ENCODE measurements around the gene LNX2.

DNA sequence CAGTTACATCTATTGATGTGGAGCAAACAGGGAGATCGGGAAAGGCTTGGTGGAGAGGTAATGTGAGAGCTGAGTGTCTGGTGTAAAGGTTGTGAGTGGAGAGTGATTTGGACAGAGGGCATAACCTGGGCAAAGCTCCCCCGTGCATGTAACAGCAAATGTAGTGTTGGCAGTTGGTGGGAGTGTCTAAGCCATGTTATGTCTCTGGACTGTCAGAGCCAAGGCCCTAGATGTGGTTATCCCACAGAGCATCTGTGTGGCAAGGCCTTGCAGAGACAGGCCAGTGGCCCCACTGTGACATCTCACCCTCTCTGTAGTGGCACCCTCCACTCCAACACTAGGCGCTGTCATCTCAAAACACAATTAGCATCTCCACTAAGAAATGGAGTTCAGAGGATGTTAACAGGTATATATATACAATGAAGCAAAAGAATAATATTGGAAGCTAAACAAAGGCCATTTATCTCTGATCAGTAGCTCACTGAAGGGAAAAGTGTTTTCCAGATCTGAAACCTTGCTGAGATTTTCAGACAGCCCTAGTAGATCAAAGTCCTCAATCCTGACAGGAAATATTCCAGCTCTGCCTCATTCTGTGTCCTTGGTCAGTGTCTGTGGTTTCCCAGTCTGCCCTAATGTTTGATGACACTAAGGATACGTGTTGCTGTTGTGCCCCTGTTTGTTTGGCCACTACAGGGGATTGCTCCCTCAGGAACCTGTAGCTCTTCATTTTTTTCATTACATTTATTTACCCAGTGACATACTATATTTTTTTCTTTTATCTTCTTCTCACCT is 21.6 kb upstream of the LNX2 start:
- TF ChIP-seq CTCF (IDR thresholded peaks at IDR 0.05; ENCODE audit: insufficient read depth, low read length, poor library complexity, severe bottlenecking) (no peak), EZH2phosphoT487 (conservative IDR thresholded peaks at IDR 0.05; ENCODE audit: low read length) (no peak)
